ENCODE measurements around the gene ASAP2.

GRCh38 chr2:9232886-9233285, 26.3 kb downstream of the ASAP2 start:
- no peak for TF ChIP-seq CTCF (conservative IDR thresholded peaks at IDR 0.05; ENCODE audit: low read length)
- no peak for TF ChIP-seq EZH2phosphoT487 (IDR thresholded peaks at IDR 0.05; ENCODE audit: borderline replicate concordance)
